GM12878 (cell line): ENCODE data around the gene CCDC24. TPM values are rescaled to one million over a fixed set of nuclear protein-coding genes. Genes with fewer than 3 reads are reported as not detected.
A peak's percentile ranks its signal among the peaks of the same experiment; 100 is the strongest.

Source experiments
- ATAC-seq: fragments of 200-7000 bp; cut with Tn5 transposase; 3 replicates; pipeline ENCODE4 v1.9.1; 2020; ENCODE audit warnings: mild to moderate bottlenecking, moderate library complexity
- BruUV-seq: library from RNA; stranded (reverse); fragments of 400-500 nt; replicated peaks from 2 replicates; lab custom pipeline; 2021; lab: Mats Ljungman, UMichigan
- CTCF ChIA-PET: fragments of 300-600 bp; sonication (Branson Sonifier 250); formaldehyde crosslinking; extraction: SDS; loops from one replicate; lab custom pipeline; 2021; ENCODE audit warnings: inconsistent platforms; lab: Yijun Ruan, JAX
- POLR2A ChIA-PET: fragments of 350-600 bp; formaldehyde crosslinking; extraction: SDS; loops from one replicate; lab custom pipeline; 2021; ENCODE audit warnings: inconsistent platforms; lab: Charles Lee
- RAD21 ChIA-PET: fragments of 300-600 bp; sonication (Branson Sonifier 250); formaldehyde crosslinking; loops from one replicate; lab custom pipeline; 2023; ENCODE audit warnings: antibody characterized with exemption; ENCODE audit not compliant: unreplicated experiment; lab: Charles Lee
- SMC1A ChIA-PET: fragments of 300-600 bp; sonication (Branson Sonifier 250); formaldehyde crosslinking; loops from one replicate; lab custom pipeline; 2023; ENCODE audit not compliant: unreplicated experiment, uncharacterized antibody; lab: Charles Lee
- DNase-seq: peaks from one replicate; pipeline ENCODE4 v3.0.0-alpha.2; 2011; ENCODE audit warnings: low read depth, low spot score
- FAIRE-seq: peaks from 3 replicates; lab custom pipeline; 2011; peaks lifted over from hg19 to GRCh38; lab: Jason Lieb, UNC
- H2AFZ ChIP-seq: 2 replicates; pipeline ENCODE4 v1.6.0; 2011; ENCODE audit warnings: low read depth, low read length, control low read depth; ENCODE audit not compliant: control insufficient read depth
- H3K27ac ChIP-seq: 2 replicates; pipeline ENCODE4 v1.5.1; 2011; ENCODE audit warnings: control low read depth; ENCODE audit not compliant: control insufficient read depth, insufficient read depth
- H3K27me3 ChIP-seq, 2 experiments: replicated peaks in 1 of 2; 2 replicates each; pipeline versions ENCODE4 v1.6.0 to v1.6.1; 2011; ENCODE audit warnings: low read length in 1 of 2; ENCODE audit not compliant: control insufficient read depth in 2 of 2, insufficient read depth in 2 of 2
- H3K36me3 ChIP-seq, 2 experiments: 2 replicates each; pipeline ENCODE4 v1.5.1; 2011; ENCODE audit warnings: low read length in 1 of 2; ENCODE audit not compliant: control insufficient read depth in 2 of 2, insufficient read depth in 2 of 2
- H3K4me1 ChIP-seq: 2 replicates; pipeline ENCODE4 v1.6.1; 2011; ENCODE audit warnings: mild to moderate bottlenecking, low read length, moderate library complexity, mixed read lengths; ENCODE audit not compliant: control insufficient read depth, insufficient read depth
- H3K4me2 ChIP-seq: 2 replicates; pipeline ENCODE4 v1.6.0; 2011; ENCODE audit warnings: control low read depth; ENCODE audit not compliant: control insufficient read depth, insufficient read depth
- H3K4me3 ChIP-seq: fragments of 200-600 bp; sonication (generic); 2 replicates; pipeline ENCODE4 v1.5.1; 2016
- H3K79me2 ChIP-seq: 2 replicates; pipeline ENCODE4 v1.6.0; 2011; ENCODE audit warnings: low read length; ENCODE audit not compliant: control insufficient read depth, insufficient read depth
- H3K9ac ChIP-seq: 2 replicates; pipeline ENCODE4 v1.8.0; 2011; ENCODE audit warnings: low read length, control low read depth, mixed read lengths; ENCODE audit not compliant: control insufficient read depth, insufficient read depth
- H3K9me3 ChIP-seq: replicated peaks from 3 replicates; pipeline ENCODE4 v1.5.1; 2011; ENCODE audit warnings: mild to moderate bottlenecking, low read length; ENCODE audit not compliant: control insufficient read depth, insufficient read depth
- H4K20me1 ChIP-seq: 2 replicates; pipeline ENCODE4 v1.6.0; 2011; ENCODE audit not compliant: control insufficient read depth, insufficient read depth
- ATF3 ChIP-seq: IDR thresholded peaks from 2 replicates; pipeline ENCODE4 v1.6.1; 2011; ENCODE audit warnings: low read depth, mild to moderate bottlenecking, low read length, moderate library complexity, borderline replicate concordance; ENCODE audit errors: extremely low read depth
- CBFB ChIP-seq: IDR thresholded peaks from 2 replicates; pipeline ENCODE4 v1.6.1; 2016; ENCODE audit warnings: antibody characterized with exemption, low read depth
- EGR1 ChIP-seq, 2 experiments: IDR thresholded peaks; 1 replicate in 1 of 2; 2 replicates in 1 of 2; pipeline ENCODE4 v1.6.1; 2011 to 2012; ENCODE audit warnings: low read depth in 2 of 2, low read length in 2 of 2, borderline replicate concordance in 1 of 2, mild to moderate bottlenecking in 1 of 2, moderate library complexity in 1 of 2
- FOXK2 ChIP-seq: fragments of 450-650 bp; IDR thresholded peaks from 2 replicates; pipeline ENCODE4 v1.6.1; 2017; ENCODE audit warnings: mild to moderate bottlenecking, moderate library complexity
- GABPA ChIP-seq: IDR thresholded peaks from 2 replicates; pipeline ENCODE4 v1.6.1; 2014; ENCODE audit warnings: antibody characterized with exemption, low read depth, mild to moderate bottlenecking, inconsistent platforms
- IRF5 ChIP-seq: fragments of 450-650 bp; IDR thresholded peaks from 2 replicates; pipeline ENCODE4 v1.6.1; 2017; ENCODE audit warnings: borderline replicate concordance
- NFIC ChIP-seq: IDR thresholded peaks from 2 replicates; pipeline ENCODE4 v1.6.1; 2012; ENCODE audit warnings: low read depth, mild to moderate bottlenecking, inconsistent platforms, low read length, moderate library complexity
- NKRF ChIP-seq: fragments of 450-650 bp; conservative IDR thresholded peaks from 2 replicates; pipeline ENCODE4 v1.6.1; 2017; ENCODE audit warnings: mild to moderate bottlenecking, moderate library complexity
- PAX5 ChIP-seq: IDR thresholded peaks from 2 replicates; pipeline ENCODE4 v1.6.1; 2011; ENCODE audit warnings: low read depth, low read length, borderline replicate concordance
- POLR2AphosphoS5 ChIP-seq: IDR thresholded peaks from 2 replicates; pipeline ENCODE4 v1.6.1; 2011; ENCODE audit warnings: mild to moderate bottlenecking, low read length, inconsistent platforms
- RUNX3 ChIP-seq: IDR thresholded peaks from 2 replicates; pipeline ENCODE4 v1.6.1; 2012; ENCODE audit warnings: low read length, inconsistent platforms
- SIX5 ChIP-seq: IDR thresholded peaks from 2 replicates; pipeline ENCODE4 v1.6.1; 2011; ENCODE audit warnings: mild to moderate bottlenecking, low read depth, low read length, moderate library complexity; ENCODE audit not compliant: severe bottlenecking
- TARDBP ChIP-seq: IDR thresholded peaks from 2 replicates; pipeline ENCODE4 v1.6.1; 2016; ENCODE audit warnings: borderline replicate concordance
- TCF3 ChIP-seq: IDR thresholded peaks from 2 replicates; pipeline ENCODE4 v1.6.1; 2012; ENCODE audit warnings: low read depth, mild to moderate bottlenecking, low read length, borderline replicate concordance; ENCODE audit not compliant: insufficient read depth
- USF1 ChIP-seq: IDR thresholded peaks from 2 replicates; pipeline ENCODE4 v1.6.1; 2011; ENCODE audit warnings: borderline replicate concordance, low read depth, mild to moderate bottlenecking, moderate library complexity, mixed read lengths, low read length; ENCODE audit not compliant: insufficient read depth; ENCODE audit errors: extremely low read length
- ZBED1 ChIP-seq: IDR thresholded peaks from 2 replicates; pipeline ENCODE4 v1.6.1; 2016; ENCODE audit warnings: borderline replicate concordance
- ZZZ3 ChIP-seq: IDR thresholded peaks from 2 replicates; pipeline ENCODE4 v1.6.1; 2011; ENCODE audit warnings: low read depth; ENCODE audit not compliant: control insufficient read depth, insufficient read length
- WGBS: methylation state at CpG from one replicate; pipeline ENCODE4 v1.1.6; 2016; ENCODE audit warnings: low lambda C conversion rate; ENCODE audit not compliant: insufficient replicate concordance, insufficient coverage; ENCODE audit errors: missing lambda C conversion rate; 5-methylcytosine and 5-hydroxymethylcytosine counted together
- in situ Hi-C: fragments of 300-500 bp; cut with MboI; formaldehyde crosslinking; loops from 9 replicates; pipeline ENCODE4 v1.14.3; 2018; ENCODE audit warnings: mixed read lengths
- intact Hi-C: fragments of 100-400 bp; cut with micrococcal nuclease; formaldehyde crosslinking; loops from one replicate; pipeline ENCODE4 v1.14.2; 2022; ENCODE audit not compliant: unreplicated experiment
- polyA plus RNA-seq, 11 experiments: library from polyadenylated mRNA; depleted of rRNA in 4 of 11; unstranded in 6 of 11; stranded (reverse) in 5 of 11; fragments of >200 nt; fragmentation: Nextera tagmentation in 4 of 11; fragmentation: Illumina TruSeq in 1 of 11; extraction: Ambion mirVana in 4 of 11; extraction: Trizol in 1 of 11; gene quantifications; 1 replicate in 1 of 11; 2 replicates in 10 of 11; pipeline versions ENCODE4 v1.2.1 to v1.2.3, GENCODE V29; 2011 to 2016; ENCODE audit warnings: inconsistent platforms in 2 of 11, missing spikeins in 2 of 11, low read depth in 1 of 11
- total RNA-seq, 4 experiments: library from RNA; depleted of rRNA in 3 of 4; stranded (reverse); fragments of >200 nt in 3 of 4; fragmentation: Illumina TruSeq in 1 of 4; extraction: Trizol in 1 of 4; gene quantifications; 2 replicates each; pipeline versions ENCODE4 v1.2.1 to v1.2.3, GENCODE V29; 2013 to 2021

CCDC24 gene
- total and polyA plus RNA-seq, 10 of the 15 experiments (the other 5 are each of a cell fraction or from before 2014, with no cell fraction given): 0.18 to 3.1 (median 1.6) TPM; not detected in 1

DNA sequence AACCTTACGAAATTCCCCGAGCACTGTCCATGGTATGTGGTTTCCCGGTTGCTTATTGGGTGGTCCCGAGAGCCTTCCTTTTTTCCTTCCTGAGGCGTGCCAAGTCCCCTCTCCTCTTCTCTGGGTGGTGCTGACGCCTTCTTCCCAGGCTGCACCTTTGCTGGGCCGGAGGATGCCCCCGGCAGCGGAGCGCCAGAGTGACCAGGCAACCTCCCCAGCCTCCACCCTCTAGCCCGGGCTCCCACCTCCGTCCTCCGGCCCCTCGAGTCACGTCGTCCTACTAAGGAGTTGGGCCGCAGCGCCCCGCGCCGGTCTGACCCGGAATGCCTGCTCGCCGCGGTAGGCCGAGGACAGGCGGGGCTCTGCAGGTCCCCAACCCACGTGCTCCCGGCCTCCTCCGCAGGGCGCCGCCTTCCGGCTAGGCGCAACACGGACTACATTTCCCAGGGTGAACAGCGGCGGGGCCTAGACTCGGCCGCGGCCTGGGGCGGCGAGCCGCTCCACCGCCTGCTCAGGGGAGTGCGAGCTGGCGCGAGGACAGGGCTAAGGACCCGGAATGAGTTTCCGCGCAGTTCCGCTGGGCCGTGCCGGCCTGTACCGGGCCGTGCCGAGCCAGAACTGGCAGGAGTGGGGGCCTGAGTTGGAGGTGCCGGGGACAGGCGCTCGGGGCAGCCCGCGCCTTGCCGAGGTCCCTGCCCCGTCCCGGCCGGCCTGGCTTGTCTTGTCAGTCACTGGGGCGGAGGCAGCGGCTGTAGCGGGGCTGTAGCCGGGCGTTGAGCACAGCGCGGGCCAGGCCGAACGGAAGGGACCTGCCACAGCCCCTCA lies 45.0 kb upstream of the CCDC24 start, which contains the start of gene IPO13:
Gene IPO13, plus strand, starts transcription at position 715 of the 825 bp plus-strand sequence. CDS start 651 bp downstream, outside the sequence.
- peak; percentile 89 for DNase-seq
- H3K79me2 ChIP-seq: peaks cover 23% of the 10 kb centered on the region
- intact Hi-C loops (loop anchor here (1.0 to 5.0 kb wide), 5 partner anchors 23 to 296 kb away; partner anchors contain the start of genes ATP6V0B, KDM4A and ST3GAL3), in situ Hi-C loops (no loop called here)
- RAD21 ChIA-PET: interaction anchor here (0.9 to 5.8 kb wide), 15 partner anchors 9 to 707 kb away, joined by 3 to 78 read pairs (median 4); partner anchors contain the start of genes ARTN, ATP6V0B, KDM4A and ST3GAL3
- H3K36me3 ChIP-seq: 0 out of 4 replicates have a peak, but pooled peaks cover 0 to 4% of the 10 kb centered on the region in 2 experiments
- H4K20me1 ChIP-seq: no peaks in the 10 kb centered on the region
- no peaks in the 10 kb centered on the region for H3K9me3 ChIP-seq
- H3K9ac ChIP-seq: peak within 1 kb of the TSS; percentile 85
- SMC1A ChIA-PET: interaction anchor here (0.6 to 7.2 kb wide), 19 partner anchors 12 to 413 kb away, joined by 3 to 100 read pairs (median 4); partner anchors contain the start of genes ARTN, ATP6V0B and KDM4A
- peak; percentile 96 for ATAC-seq
- peak within 1 kb of the TSS; percentile 98 for H3K4me2 ChIP-seq
- peak within 1 kb of the TSS; percentile 93 for H3K27ac ChIP-seq
- POLR2A ChIA-PET: interaction anchor here (0.7 to 3.4 kb wide), 9 partner anchors 12 to 181 kb away, joined by 3 to 18 read pairs (median 4); partner anchors contain the start of gene ATP6V0B
- H3K4me1 ChIP-seq: peaks cover 10% of the 10 kb centered on the region
- under 1% methylated on average over 72 of the region's 74 CpGs for WGBS
- BruUV-seq: no TSS peak
- CTCF ChIA-PET: interaction anchor here (0.6 to 10.4 kb wide), 28 partner anchors 7 to 707 kb away, joined by 3 to 167 read pairs (median 4); partner anchors contain the start of genes ARTN, DPH2, PTPRF and ST3GAL3
- H2AFZ ChIP-seq: peak within 1 kb of the TSS; percentile 99
- no peaks in the 10 kb centered on the region for H3K27me3 ChIP-seq
- H3K4me3 ChIP-seq: peak within 1 kb of the TSS; percentile 96
- FAIRE-seq: peak; percentile 79
- TF ChIP-seq IRF5: peak; percentile 97
- peak; percentile 37 for TF ChIP-seq RUNX3
- TF ChIP-seq ZZZ3: no peak
- 0 out of 2 replicates have a peak, but pooled peaks have one; percentile 17 for TF ChIP-seq TCF3
- TF ChIP-seq ZBED1: no peak
- peak; percentile 89 for TF ChIP-seq USF1
- no peak for TF ChIP-seq GABPA
- no peak for TF ChIP-seq NFIC
- peak; percentile 68; the same call in 1 of the 2 replicates for TF ChIP-seq CBFB
- peak; percentile 34; the same call in 1 of the 2 replicates for TF ChIP-seq ATF3
- TF ChIP-seq TARDBP: 0 out of 2 replicates have a peak, but pooled peaks have one; percentile 74
- TF ChIP-seq FOXK2: peak; percentile 44; the same call in 1 of the 2 replicates
- 0 out of 2 replicates have a peak, but pooled peaks have one; percentile 11 for TF ChIP-seq PAX5
- TF ChIP-seq EGR1 (IDR thresholded peaks at IDR 0.05; ENCODE audit: borderline replicate concordance in 1 of 2, low read depth in 2 of 2, low read length in 2 of 2): peak in 1 of 2 experiments; percentile 82; a peak in 1 of 3 replicates
- peak; percentile 83 for TF ChIP-seq SIX5
- peak; percentile 65 for TF ChIP-seq NKRF
- TF ChIP-seq POLR2AphosphoS5: peak; percentile 89
